Coronary artery (tissue), 2 donors: ENCODE data around the gene MTHFD1.
A peak's percentile ranks its signal among the peaks of the same experiment; 100 is the strongest.

Experiments
- DNase-seq: peaks from one replicate; pipeline ENCODE4 v3.0.0-alpha.2; 2017; ENCODE audit warnings: low spot score
- H3K27ac ChIP-seq, 2 donors: fragments of 200-600 bp; sonication (generic); one replicate each; pipeline ENCODE4 v1.5.1; 2016 to 2019
- H3K4me3 ChIP-seq: fragments of 200-600 bp; sonication (generic); 2 replicates; pipeline ENCODE4 v1.5.1; 2016; ENCODE audit warnings: mild to moderate bottlenecking, moderate library complexity
- TF ChIP-seq, protein P1 (sequence below): fragments of 200-600 bp; sonication (generic); IDR thresholded peaks from one replicate; pipeline ENCODE4 v1.5.1; 2019; ENCODE audit warnings: antibody characterized with exemption

MTHFD1 gene

DNA sequence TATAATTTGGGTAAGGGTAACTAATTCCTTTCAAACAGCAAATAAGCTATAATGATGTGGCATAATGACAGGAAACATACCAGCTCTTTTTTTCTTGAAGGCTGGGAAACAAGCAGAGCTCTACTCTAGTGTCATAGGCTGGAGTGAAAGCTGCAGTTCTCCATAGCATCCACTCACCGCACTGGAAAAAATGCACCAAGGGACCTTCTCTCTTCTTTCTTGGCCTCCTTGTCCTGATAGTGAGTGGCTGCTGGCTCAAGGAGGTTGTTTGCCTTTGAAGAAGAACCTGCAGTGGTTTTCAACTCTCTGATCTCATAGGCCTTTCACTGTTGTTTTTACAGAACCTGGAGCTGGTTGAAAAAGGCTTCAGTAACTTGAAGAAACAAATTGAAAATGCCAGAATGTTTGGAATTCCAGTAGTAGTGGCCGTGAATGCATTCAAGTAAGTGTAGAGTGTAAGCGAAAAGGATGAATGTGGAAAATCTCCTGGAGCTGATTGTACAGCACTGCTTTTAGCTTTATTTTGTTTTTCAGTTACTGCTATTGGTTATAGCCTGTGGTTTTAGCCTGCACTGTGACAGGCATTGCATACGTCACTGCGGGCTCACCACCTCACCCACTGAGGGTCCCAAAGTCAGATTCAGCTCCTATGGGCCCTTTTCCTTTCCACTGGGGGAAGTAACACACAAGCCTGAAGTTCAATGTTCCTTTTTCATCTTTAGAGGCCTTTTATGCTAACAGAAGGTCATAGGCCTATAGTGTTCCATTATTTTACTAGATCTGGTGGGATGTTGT lies 59.9 kb downstream of the MTHFD1 start:
- Histone ChIP-seq H3K4me3 (no peak overlapping the region), H3K27ac (peak overlapping the region; percentile 27 to 53)
- DNase-seq: no peak
- TF ChIP-seq, protein P1, sequence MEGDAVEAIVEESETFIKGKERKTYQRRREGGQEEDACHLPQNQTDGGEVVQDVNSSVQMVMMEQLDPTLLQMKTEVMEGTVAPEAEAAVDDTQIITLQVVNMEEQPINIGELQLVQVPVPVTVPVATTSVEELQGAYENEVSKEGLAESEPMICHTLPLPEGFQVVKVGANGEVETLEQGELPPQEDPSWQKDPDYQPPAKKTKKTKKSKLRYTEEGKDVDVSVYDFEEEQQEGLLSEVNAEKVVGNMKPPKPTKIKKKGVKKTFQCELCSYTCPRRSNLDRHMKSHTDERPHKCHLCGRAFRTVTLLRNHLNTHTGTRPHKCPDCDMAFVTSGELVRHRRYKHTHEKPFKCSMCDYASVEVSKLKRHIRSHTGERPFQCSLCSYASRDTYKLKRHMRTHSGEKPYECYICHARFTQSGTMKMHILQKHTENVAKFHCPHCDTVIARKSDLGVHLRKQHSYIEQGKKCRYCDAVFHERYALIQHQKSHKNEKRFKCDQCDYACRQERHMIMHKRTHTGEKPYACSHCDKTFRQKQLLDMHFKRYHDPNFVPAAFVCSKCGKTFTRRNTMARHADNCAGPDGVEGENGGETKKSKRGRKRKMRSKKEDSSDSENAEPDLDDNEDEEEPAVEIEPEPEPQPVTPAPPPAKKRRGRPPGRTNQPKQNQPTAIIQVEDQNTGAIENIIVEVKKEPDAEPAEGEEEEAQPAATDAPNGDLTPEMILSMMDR: no peak

GRCh38 chr14:64450255-64450654 lies 62.1 kb downstream of the MTHFD1 start:
- TF ChIP-seq, protein P1: no peak
- no peak for DNase-seq
- Histone ChIP-seq H3K27ac (no peak overlapping the region), H3K4me3 (no peak overlapping the region)

- no peak overlapping the region for H3K4me3 ChIP-seq
- TF ChIP-seq, protein P1: no peak
- H3K27ac ChIP-seq: no peak overlapping the region
- DNase-seq: no peak
Measured at GRCh38 chr14:64454671-64455070, 66.5 kb downstream of the MTHFD1 start.

DNA sequence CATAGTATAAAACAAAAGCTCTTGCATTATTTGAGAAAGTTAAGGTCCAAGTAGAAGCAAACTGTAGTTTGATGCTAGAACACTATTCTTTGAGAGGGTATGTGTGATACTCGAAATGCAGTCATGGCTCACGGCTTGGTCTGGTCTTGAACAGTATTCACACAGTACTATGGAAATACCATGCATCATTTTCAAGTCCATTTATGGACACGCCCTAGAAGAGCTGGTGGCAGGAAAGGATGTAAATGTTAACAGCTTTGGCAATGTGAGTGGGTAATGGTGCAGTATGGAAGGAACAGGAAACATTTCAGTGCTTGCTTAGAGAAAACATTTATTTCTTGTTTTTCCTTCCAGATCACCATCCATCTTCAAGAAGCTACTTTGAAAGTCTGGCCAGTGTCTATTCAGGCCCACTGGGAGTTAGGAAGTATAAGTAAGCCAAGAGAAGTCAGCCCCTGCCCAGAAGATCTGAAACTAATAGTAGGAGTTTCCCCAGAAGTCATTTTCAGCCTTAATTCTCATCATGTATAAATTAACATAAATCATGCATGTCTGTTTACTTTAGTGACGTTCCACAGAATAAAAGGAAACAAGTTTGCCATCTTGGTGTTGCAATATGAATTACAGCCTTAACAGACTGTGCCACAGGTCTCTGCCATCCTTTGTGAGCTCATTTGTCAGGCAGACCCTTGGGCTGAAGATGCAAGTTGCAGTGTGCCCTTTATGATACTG lies 71.4 kb downstream of the MTHFD1 start:
- TF ChIP-seq, protein P1: no peak
- DNase-seq: no peak
- Histone ChIP-seq H3K4me3 (no peak overlapping the region), H3K27ac (no peak overlapping the region)

DNA sequence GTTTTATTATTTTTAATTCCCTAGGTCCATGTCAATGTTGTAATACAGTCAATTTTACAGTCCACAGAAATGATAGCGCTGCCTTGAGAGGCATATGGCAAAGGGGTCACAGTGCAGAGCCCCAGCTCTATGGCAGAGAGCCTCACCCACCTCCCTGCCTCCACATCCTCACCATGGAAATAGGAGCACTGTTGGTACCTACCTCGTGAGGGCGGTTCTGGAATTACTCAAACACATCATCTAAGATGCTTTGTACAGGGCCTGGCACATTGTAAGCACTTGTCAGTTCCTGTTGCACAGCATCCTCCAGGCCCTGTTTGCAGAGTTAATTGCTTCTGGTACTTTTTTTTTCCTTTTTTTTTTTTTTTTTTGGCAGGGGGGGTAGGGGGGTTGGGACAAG lies 73.1 kb downstream of the MTHFD1 start:
- DNase-seq: no peak
- TF ChIP-seq, protein P1: no peak

DNA sequence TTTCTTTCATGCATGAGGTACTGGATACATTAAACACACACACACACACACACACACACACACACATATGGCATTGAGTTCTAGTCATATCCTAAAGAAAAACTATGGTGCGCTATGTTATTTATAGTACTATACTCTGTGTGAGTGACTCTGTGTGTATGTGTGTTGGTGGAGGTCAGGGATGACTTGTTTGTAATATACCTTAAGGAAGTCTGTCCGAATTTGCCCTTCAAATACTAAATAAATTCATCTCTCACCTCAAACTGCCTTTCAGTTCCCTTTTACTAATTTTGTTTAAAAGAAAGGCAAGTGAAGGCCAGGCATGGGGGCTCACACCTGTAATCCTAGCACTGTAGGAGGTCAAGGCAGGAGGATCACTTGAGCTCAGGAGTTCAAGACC lies 75.0 kb downstream of the MTHFD1 start:
- Histone ChIP-seq H3K27ac (no peak overlapping the region), H3K4me3 (no peak overlapping the region)
- no peak for DNase-seq
- TF ChIP-seq, protein P1: no peak

More for the DNA sequence above, 73.1 kb downstream of the MTHFD1 start:
- no peak overlapping the region for H3K4me3 ChIP-seq
- H3K27ac ChIP-seq: no peak overlapping the region
